HepG2 (cell line): ENCODE data around the gene CHCT1. TPM values are rescaled to one million over a fixed set of nuclear protein-coding genes. Genes with fewer than 3 reads are reported as not detected.

Experiments used
- ATF3 ChIP-seq: sonication (generic); formaldehyde crosslinking; IDR thresholded peaks from 2 replicates; pipeline ENCODE4 v1.4.0; 2020; ENCODE audit warnings: missing genetic modification reagents
- BORCS8-MEF2B ChIP-seq: sonication (generic); formaldehyde crosslinking; IDR thresholded peaks from 2 replicates; pipeline ENCODE4 v1.8.0; 2022; ENCODE audit warnings: mild to moderate bottlenecking, missing genetic modification reagents
- CEBPB ChIP-seq: IDR thresholded peaks from 2 replicates; pipeline ENCODE4 v1.6.1; 2011; ENCODE audit warnings: low read depth, low read length, improper control_type of control experiment, borderline replicate concordance
- ELF3 ChIP-seq: IDR thresholded peaks from 2 replicates; pipeline ENCODE4 v1.6.1; 2016; ENCODE audit warnings: missing genetic modification reagents, missing compliant biosample characterization
- ETV5 ChIP-seq: IDR thresholded peaks from 2 replicates; pipeline ENCODE4 v1.6.1; 2018; ENCODE audit warnings: missing biosample characterization, missing genetic modification reagents, inconsistent platforms, borderline replicate concordance
- FOSL2 ChIP-seq: sonication (generic); formaldehyde crosslinking; IDR thresholded peaks from 2 replicates; pipeline ENCODE4 v1.4.0; 2020; ENCODE audit warnings: missing genetic modification reagents
- FOXA3 ChIP-seq: IDR thresholded peaks from 2 replicates; pipeline ENCODE4 v1.6.1; 2016; ENCODE audit warnings: missing genetic modification reagents, missing compliant biosample characterization
- IRF2 ChIP-seq: IDR thresholded peaks from 2 replicates; pipeline ENCODE4 v1.6.1; 2018; ENCODE audit warnings: missing genetic modification reagents, missing compliant biosample characterization
- MEIS1 ChIP-seq: sonication (generic); formaldehyde crosslinking; IDR thresholded peaks from 2 replicates; pipeline ENCODE4 v1.9.0; 2021; ENCODE audit warnings: mild to moderate bottlenecking, missing genetic modification reagents, moderate library complexity, borderline replicate concordance
- PCBP2 ChIP-seq: fragments of 200-400 bp; formaldehyde crosslinking; optimal IDR thresholded peaks from 2 replicates; pipeline ENCODE3; 2018; ENCODE audit warnings: low read length, low read depth; ENCODE audit not compliant: poor library complexity, severe bottlenecking
- PRDM4 ChIP-seq: sonication (generic); formaldehyde crosslinking; IDR thresholded peaks from 2 replicates; pipeline ENCODE4 v1.9.0; 2021; ENCODE audit warnings: missing genetic modification reagents, borderline replicate concordance
- RXRB ChIP-seq: IDR thresholded peaks from 2 replicates; pipeline ENCODE4 v1.6.1; 2016; ENCODE audit warnings: borderline replicate concordance, missing genetic modification reagents, missing compliant biosample characterization
- SOX5 ChIP-seq: IDR thresholded peaks from 2 replicates; pipeline ENCODE4 v1.6.1; 2016; ENCODE audit warnings: borderline replicate concordance
- TBL1XR1 ChIP-seq: fragments of 150-350 bp; IDR thresholded peaks from 2 replicates; pipeline ENCODE4 v1.6.1; 2014; ENCODE audit warnings: borderline replicate concordance, low read length; ENCODE audit not compliant: partially characterized antibody
- TEAD3 ChIP-seq: optimal IDR thresholded peaks from 2 replicates; pipeline ENCODE3; 2016; ENCODE audit warnings: borderline replicate concordance
- TOPORS ChIP-seq: sonication (generic); formaldehyde crosslinking; IDR thresholded peaks from 2 replicates; pipeline ENCODE4 v1.8.0; 2023; ENCODE audit warnings: mild to moderate bottlenecking, missing genetic modification reagents
- XBP1 ChIP-seq: sonication (generic); formaldehyde crosslinking; IDR thresholded peaks from 2 replicates; pipeline ENCODE4 v1.5.0; 2020; ENCODE audit warnings: missing genetic modification reagents
- ZFP36L2 ChIP-seq: sonication (generic); formaldehyde crosslinking; IDR thresholded peaks from 2 replicates; pipeline ENCODE4 v1.4.0; 2020; ENCODE audit warnings: missing genetic modification reagents
- ZNF350 ChIP-seq: sonication (generic); formaldehyde crosslinking; IDR thresholded peaks from 2 replicates; pipeline ENCODE4 v1.4.0; 2020; ENCODE audit warnings: mild to moderate bottlenecking, low read depth, missing genetic modification reagents, borderline replicate concordance
- ZNF614 ChIP-seq: IDR thresholded peaks from 2 replicates; pipeline ENCODE4 v1.6.1; 2018; ENCODE audit warnings: missing biosample characterization, missing genetic modification reagents, inconsistent platforms, borderline replicate concordance
- ZNF670 ChIP-seq: sonication (generic); formaldehyde crosslinking; IDR thresholded peaks from 2 replicates; pipeline ENCODE4 v1.8.0; 2022; ENCODE audit warnings: mild to moderate bottlenecking, missing genetic modification reagents, borderline replicate concordance
- ZNF737 ChIP-seq: sonication (generic); formaldehyde crosslinking; IDR thresholded peaks from 2 replicates; pipeline ENCODE4 v1.5.0; 2020; ENCODE audit warnings: missing genetic modification reagents, mild to moderate bottlenecking, borderline replicate concordance
- ZNF747 ChIP-seq: sonication (generic); formaldehyde crosslinking; IDR thresholded peaks from 2 replicates; pipeline ENCODE4 v1.8.1; 2023; ENCODE audit warnings: missing genetic modification reagents, mild to moderate bottlenecking, borderline replicate concordance
- polyA plus RNA-seq, 8 experiments: library from polyadenylated mRNA; depleted of rRNA in 3 of 8; stranded (reverse) in 7 of 8; unstranded in 1 of 8; fragments of >200 nt; fragmentation: Illumina TruSeq in 4 of 8; extraction: Trizol in 4 of 8; gene quantifications; 2 replicates each; pipeline versions ENCODE4 v1.2.1 to v1.2.3, GENCODE V29; 2011 to 2016; ENCODE audit warnings: low read depth in 4 of 8, missing spikeins in 1 of 8, mixed read lengths in 1 of 8; ENCODE audit not compliant: insufficient read depth in 1 of 8
- total RNA-seq, 5 experiments: library from RNA; depleted of rRNA; stranded (reverse); fragments of >200 nt; fragmentation: Illumina TruSeq; extraction: Trizol; gene quantifications; 2 replicates each; pipeline ENCODE4 v1.2.3, GENCODE V29; 2016; ENCODE audit warnings: low read depth in 1 of 5
- TF ChIP-seq, protein P1 (sequence below): sonication (generic); formaldehyde crosslinking; conservative IDR thresholded peaks from 2 replicates; pipeline ENCODE4 v1.4.0; 2020; ENCODE audit warnings: mild to moderate bottlenecking, missing genetic modification reagents, moderate library complexity

Gene CHCT1
- total and polyA plus RNA-seq, 2 of the 13 experiments (the other 11 are each of a cell fraction or from before 2014, with no cell fraction given) = not detected

DNA sequence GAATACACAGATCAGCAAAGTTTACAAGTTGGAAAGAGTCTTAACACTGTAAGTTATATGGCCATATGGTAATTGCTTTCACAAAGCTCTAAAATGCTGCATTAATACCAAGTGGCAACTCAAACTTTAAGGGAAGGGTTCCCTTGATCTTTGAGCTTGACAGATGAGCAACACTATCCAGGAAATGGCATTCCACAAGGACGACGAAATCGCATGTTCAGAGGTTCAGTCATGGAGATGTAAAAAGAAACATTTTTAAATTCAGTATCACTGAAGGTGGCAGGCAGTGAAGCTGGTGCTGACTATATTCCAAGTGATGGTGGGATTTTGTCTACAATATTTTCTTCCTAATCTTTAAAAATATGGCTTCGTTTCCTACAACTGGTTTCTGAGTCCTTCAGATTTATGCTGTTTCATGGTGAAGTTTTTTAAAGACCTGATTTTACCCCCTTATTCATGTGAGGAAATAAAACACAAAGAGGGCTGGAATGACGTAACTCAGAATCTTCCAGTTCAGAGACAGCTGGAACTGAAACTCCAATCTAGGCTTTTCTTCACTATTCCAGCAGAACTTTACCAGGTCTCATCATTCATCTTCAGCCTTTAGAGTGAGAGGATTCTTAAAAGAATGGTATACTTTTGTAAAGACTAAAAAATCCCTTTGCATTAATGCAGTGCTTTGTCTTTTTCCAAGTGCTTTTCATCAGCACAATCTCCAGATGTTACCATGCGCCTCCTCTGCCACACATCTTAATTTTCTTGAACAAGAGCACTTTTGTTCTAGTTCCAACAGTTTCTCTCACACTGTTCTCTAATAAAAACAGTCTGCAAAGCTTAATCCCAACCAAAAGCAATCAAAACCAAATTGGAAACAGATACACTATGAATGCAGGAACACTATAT lies 20.2 kb downstream of the CHCT1 start (continued):
- TF ChIP-seq PRDM4 (CRISPR knock-in tag) (no peak), XBP1 (CRISPR knock-in tag) (no peak), ZNF614 (CRISPR knock-in tag) (peak; percentile 41; the same call in 1 of the 2 replicates), SOX5 (CRISPR knock-in tag) (peak; percentile 35; the same call in 1 of the 2 replicates), TOPORS (CRISPR knock-in tag) (no peak), ATF3 (CRISPR knock-in tag) (0 out of 2 replicates have a peak, but pooled peaks have one; percentile 33), FOSL2 (CRISPR knock-in tag) (peak; percentile 74), ZNF737 (no peak), CEBPB (peak; percentile 9; the same call in 1 of the 2 replicates), ZNF350 (CRISPR knock-in tag) (no peak), IRF2 (CRISPR knock-in tag) (0 out of 2 replicates have a peak, but pooled peaks have one; percentile 55), PCBP2 (no peak), BORCS8-MEF2B (CRISPR knock-in tag) (no peak), FOXA3 (CRISPR knock-in tag) (peak; percentile 21; the same call in 1 of the 2 replicates), ZFP36L2 (CRISPR knock-in tag) (no peak), ELF3 (CRISPR knock-in tag) (peak; percentile 89), RXRB (peak; percentile 42; the same call in 1 of the 2 replicates), MEIS1 (CRISPR knock-in tag) (no peak), TBL1XR1 (peak; percentile 40), TEAD3 (peak; percentile 77), ETV5 (CRISPR knock-in tag) (peak; percentile 18; the same call in 1 of the 2 replicates), ZNF670 (CRISPR knock-in tag) (peak; percentile 66; the same call in 1 of the 2 replicates), ZNF747 (CRISPR knock-in tag) (no peak)
- TF ChIP-seq, protein P1, sequence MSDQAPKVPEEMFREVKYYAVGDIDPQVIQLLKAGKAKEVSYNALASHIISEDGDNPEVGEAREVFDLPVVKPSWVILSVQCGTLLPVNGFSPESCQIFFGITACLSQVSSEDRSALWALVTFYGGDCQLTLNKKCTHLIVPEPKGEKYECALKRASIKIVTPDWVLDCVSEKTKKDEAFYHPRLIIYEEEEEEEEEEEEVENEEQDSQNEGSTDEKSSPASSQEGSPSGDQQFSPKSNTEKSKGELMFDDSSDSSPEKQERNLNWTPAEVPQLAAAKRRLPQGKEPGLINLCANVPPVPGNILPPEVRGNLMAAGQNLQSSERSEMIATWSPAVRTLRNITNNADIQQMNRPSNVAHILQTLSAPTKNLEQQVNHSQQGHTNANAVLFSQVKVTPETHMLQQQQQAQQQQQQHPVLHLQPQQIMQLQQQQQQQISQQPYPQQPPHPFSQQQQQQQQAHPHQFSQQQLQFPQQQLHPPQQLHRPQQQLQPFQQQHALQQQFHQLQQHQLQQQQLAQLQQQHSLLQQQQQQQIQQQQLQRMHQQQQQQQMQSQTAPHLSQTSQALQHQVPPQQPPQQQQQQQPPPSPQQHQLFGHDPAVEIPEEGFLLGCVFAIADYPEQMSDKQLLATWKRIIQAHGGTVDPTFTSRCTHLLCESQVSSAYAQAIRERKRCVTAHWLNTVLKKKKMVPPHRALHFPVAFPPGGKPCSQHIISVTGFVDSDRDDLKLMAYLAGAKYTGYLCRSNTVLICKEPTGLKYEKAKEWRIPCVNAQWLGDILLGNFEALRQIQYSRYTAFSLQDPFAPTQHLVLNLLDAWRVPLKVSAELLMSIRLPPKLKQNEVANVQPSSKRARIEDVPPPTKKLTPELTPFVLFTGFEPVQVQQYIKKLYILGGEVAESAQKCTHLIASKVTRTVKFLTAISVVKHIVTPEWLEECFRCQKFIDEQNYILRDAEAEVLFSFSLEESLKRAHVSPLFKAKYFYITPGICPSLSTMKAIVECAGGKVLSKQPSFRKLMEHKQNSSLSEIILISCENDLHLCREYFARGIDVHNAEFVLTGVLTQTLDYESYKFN (CRISPR knock-in tag) = 0 out of 2 replicates have a peak, but pooled peaks have one; percentile 41
